ENCODE data around the gene NECTIN2.

GRCh38 chr19:44810234-44811121 is 35.6 kb upstream of the NECTIN2 start:
- TF ChIP-seq JUN (IDR thresholded peaks at IDR 0.05), result no peak
- TF ChIP-seq CTCF (IDR thresholded peaks at IDR 0.05), result no peak
- TF ChIP-seq USF2 (IDR thresholded peaks at IDR 0.05), result no peak
- TF ChIP-seq ZFP36 (IDR thresholded peaks at IDR 0.05; ENCODE audit: borderline replicate concordance, partially characterized antibody), result no peak
- TF ChIP-seq PBX3 (IDR thresholded peaks at IDR 0.05), result no peak
- no peak for TF ChIP-seq RFX5 (IDR thresholded peaks at IDR 0.05)
- TF ChIP-seq MYC (IDR thresholded peaks at IDR 0.05; ENCODE audit: borderline replicate concordance, low read length), result no peak
- TF ChIP-seq CHD4 (IDR thresholded peaks at IDR 0.05; ENCODE audit: borderline replicate concordance), result no peak
- no peak for TF ChIP-seq NFE2L2 (conservative IDR thresholded peaks at IDR 0.05; ENCODE audit: low read length)
- TF ChIP-seq MAZ (IDR thresholded peaks at IDR 0.05; ENCODE audit: borderline replicate concordance, low read depth, low read length), result no peak
